ELF-1 (cell line): Measurements from ENCODE around the gene IKZF3.
A peak's percentile ranks its signal among the peaks of the same experiment; 100 is the strongest.
"Not testable (repeated sequence)": the region's sequence is repeated elsewhere in the genome, so short reads cannot be mapped to it uniquely, and the experiment has no call there.

ENCODE experiments used
- DNase-seq: peaks from one replicate; pipeline ENCODE4 v3.0.0-alpha.2; 2016; ENCODE audit warnings: low read depth, low spot score

Gene IKZF3

DNA sequence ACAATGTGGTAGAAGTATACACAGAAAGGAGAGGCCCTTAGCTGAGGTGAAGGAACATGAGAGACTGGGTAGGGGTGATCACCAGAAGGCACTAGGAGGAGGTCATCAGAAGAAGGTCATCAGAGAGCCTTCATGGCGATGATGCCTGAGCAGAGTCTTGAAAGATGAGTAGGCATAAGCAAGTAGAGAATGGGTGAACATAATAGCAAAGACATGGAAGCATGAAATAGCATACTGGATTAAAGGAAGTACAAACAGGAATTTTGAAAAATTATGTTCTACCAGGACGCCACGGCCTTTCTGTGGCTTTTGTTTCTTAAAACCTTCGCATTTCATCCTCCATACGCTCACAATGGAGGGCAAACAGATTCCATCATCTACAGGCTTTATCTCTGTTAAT is 2.9 kb downstream of the IKZF3 start:
- no peak for DNase-seq

DNA sequence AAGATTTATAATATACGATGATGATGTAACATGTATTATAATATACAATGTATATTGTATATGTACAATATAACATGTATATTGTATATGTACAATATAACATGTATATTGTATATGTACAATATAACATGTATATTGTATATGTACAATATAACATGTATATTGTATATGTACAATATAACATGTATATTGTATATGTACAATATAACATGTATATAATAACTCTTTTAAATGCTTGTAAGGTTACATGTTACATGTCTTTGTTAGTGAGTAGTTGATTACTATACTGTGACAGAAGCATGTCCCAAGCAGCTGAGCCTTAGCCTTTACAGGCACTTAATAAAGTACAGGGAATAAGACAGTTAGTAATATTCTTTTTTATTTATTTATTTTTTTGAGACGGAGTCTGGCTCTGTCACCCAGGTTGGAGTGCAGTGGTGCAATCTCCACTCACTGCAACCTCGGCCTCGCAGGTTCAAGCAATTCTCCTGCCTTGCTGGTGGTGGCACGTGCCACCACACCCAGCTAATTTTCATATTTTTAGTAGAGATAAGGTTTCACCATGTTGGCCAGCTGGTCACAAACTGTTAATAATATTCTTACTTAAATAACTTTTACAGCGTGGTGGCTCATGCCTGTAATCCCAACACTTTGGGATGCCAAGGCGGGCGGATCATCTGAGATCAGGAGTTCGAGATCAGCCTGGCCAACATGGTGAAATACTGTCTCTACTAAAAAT is 8.0 kb downstream of the IKZF3 start:
- not testable (repeated sequence) for DNase-seq

DNA sequence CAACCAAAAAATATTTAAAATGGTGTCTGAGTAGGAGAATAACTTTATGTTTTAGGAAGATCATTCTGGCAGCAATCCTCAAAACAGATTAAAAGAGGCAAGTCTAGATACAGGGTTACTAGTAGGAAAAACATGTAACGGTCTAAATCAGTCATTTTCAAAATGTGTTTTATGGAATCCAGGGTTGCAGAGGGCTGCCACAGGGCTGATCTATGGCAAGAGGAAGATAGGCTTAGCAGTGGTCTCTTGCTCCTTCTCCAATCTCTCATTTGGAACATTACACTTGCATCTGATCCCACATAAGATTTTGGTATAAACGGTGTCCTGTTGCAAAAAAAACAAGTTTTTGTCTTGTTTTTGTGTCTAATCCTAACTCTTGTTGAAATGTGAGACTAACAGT is 9.2 kb downstream of the IKZF3 start:
- no peak for DNase-seq

DNA sequence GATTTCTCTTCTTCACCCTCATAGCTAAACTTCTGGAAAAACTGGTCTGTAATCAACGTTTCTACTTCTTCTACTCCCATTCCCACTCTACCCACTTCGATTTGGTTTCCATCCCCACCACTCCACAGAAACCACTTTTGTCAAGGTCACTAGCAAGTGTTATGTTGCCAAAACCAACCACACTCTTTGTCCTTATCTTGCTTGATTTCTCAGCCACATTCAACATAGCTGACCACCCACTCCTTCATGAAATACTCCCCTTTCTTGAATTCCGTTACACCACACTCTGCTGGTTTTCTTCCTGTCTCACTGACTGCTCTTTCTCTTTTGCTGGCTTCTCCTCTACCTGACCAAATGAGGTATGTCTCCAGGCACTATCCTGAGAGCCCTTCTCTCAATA is 11.9 kb downstream of the IKZF3 start:
- DNase-seq: no peak

DNA sequence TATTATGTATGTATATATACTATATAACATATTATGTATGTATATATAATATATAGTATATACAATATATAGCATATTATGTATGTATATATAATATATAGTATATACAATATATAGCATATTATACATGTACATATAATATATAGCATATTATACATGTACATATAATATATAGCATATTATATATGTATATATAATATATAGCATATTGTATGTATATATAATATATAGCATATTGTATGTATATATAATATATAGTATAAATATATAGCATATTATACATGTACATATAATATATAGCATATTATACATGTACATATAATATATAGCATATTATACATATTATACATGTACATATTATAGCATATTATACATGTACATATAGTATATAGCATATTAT is 13.9 kb downstream of the IKZF3 start:
- DNase-seq: not testable (repeated sequence)

DNA sequence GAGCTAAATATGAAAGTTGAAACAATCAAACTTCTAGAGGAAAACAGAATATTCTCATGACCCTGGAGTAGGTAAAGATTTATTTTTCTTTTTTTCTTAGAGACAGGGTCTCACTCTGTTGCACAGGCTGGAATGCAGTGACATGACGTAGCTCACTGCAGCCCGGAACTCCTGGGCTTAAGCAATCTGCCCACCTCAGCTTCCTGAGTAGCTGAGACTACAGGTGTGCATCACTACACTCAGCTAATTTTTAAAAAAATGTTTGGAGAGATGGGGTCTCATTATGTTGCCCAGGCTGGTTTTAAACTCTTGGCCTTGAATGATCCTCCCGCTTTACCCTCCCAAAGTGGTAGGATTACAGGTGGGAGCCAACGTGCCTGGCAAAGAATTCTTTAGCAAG is 15.5 kb downstream of the IKZF3 start:
- no peak for DNase-seq

DNA sequence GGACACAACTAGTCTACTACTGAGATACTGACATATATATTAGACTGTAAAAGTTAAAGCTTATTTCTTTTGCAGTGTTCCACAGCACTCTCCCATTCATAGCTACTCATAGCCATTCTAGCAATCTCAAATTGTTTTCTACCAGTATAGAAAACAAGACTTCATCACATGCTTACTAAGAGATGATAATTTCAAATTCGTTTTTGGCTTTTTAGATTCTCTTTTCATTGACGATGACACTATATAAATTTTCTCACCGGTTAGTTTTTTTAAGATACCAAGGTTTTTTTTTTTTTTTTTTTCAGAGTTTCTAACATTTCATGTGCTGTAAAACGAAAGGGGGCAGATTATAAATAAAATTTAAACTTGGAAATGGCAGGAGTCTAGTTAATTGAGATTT is 17.9 kb downstream of the IKZF3 start:
- no peak for DNase-seq

DNA sequence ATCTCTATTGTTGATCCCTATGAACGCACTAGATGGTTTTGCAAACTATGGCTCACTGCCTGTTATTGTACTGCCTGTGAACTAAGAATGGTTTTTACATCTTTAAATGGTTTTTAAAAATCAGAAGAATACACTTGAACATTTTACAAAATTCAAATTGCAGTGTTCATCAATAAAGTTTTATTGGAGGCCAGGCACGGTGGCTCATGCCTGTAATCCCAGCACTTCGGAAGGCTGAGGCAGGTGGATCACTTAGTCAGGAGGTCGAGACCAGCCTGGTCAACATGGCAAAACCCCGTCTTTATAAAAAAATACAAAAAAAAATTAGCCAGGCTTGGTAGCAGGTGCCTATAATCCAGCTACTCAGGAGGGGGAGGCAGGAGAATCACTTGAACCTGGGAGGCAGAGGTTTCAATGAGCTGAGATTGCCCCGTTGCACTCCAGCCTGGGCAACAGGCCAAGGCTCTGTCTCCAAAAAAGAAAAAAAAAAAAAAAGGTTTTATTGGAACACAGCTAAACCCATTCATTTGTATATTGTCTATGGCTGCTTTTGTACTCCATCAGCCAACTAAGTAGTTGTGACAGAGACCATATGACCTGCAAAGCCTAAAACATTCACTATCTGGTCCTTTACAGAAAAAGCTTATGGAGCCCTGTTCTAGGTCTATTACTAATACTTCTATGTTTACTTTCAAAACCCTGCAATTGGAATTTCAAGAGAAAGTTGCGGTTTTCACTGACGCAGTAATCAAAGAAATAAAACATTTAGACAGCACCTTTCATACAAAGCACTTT is 18.9 kb downstream of the IKZF3 start:
- no peak for DNase-seq

DNA sequence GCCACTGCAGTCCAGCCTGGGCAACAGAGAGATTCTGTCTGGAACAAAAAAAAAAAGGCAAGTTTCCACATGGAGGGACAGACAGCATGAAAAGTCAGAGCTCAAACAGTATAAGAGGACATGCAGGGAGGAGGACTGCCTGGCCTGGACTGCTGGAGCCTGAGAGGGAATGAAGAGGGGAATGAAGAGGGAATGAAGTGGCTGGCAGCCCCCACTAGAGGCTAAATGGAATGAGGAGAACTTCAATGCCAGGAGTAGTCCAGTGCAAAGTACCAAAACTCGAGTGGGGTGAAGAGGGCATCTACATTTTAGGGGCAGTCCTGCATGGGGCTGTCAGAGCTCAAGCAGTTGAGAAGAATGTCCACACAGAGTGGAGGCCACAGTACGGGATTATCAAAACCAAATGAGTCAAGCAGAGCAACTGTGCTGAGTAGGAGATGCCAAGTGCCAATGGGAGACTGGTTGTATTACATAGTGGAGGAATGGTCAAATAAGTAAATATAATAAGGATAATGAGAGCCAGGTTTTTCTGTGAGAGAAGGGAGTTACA is 22.9 kb downstream of the IKZF3 start:
- no peak for DNase-seq

DNA sequence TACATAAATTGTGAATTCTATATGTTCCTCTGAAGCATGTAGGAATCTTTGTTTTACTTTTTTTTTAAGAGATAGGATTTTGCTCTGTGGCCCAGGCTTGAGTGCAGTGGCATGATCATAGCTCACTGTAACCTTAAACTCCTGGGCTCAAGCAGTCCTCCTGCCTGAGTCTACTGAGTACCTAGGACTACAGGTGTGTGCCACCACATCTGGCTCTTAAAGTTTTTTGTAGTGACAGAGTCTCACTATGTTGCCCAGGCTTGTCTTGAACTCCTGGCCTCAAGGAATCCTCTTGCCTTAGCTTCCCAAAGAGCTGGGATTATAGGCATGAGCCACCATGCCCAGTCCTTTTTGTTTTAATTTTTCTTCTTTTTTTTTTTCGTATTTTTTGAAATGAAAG is 25.3 kb downstream of the IKZF3 start:
- no peak for DNase-seq

DNA sequence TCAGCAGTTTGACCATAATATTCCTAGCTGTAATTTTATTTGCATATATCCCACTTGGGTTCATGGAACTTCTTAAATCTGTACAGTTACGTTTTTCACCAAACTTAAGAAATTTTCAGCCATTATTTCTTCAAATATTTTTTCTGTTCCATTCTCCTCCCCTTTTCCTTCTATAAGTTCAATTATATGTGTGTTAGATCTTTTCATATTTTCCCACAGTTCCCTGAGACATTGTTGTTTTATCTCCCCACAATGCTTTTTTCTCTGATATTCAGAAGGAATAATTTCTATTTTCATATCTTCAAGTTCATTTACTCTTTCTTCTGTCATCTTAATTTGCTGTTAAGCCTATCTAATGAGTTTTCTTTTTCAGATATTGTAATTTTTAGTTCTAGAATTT is 26.1 kb downstream of the IKZF3 start:
- DNase-seq: no peak

DNA sequence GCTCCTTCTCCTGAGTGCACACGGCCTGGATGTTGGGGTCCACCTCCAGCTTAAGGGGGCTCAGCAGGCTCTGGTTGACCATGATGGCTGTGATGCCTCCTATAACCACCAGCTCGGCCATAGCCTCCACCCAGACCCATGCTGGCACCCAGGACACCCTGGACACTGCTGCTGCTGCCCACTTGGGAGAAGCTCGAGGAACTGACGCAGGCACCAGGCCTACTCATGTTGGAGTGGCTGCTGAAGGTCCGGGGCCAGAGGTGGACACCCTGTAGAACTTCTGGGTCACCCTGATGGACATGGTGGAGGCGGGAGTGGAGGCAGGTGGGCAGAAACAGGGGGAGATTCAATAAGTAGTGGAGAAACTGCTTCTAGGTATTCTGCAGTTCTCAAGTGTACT is 28.0 kb downstream of the IKZF3 start:
- no peak for DNase-seq

DNA sequence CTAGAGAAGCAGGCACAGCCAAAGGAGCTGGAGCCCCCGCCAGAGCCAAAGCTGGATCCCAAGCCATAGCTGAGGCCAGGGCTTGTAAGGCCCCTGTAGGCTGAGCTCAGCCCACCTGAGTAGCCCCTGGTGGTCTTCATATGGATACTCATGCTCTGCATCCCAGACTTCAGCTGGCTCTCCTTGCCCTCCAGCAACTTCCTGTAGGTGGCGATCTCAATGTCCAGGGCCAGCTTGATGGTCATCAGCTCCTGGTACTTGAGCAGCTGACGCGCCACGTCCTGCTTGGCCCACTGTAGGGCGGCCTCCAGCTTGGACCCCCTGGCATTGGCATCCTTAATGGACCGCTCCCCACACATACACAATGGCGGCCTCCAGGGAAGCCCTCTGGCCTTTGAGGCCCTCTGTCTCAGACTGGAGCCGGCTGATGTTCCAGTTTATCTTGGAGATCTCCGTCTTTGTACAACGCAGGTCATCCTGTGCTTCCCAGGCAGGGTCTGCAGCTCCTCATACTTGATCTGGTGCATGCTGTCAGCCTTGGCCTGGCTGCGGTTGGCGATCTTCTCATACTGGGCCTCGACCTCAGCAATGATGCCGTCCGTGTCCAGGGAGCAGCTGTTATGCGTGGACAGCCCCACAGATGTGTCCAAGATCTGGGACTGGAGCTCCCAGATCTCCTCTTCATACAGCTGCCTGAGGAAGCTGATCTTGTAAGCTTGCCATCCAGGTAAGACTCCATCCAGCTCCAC is 28.9 kb downstream of the IKZF3 start:
- peak; percentile 14 for DNase-seq

DNA sequence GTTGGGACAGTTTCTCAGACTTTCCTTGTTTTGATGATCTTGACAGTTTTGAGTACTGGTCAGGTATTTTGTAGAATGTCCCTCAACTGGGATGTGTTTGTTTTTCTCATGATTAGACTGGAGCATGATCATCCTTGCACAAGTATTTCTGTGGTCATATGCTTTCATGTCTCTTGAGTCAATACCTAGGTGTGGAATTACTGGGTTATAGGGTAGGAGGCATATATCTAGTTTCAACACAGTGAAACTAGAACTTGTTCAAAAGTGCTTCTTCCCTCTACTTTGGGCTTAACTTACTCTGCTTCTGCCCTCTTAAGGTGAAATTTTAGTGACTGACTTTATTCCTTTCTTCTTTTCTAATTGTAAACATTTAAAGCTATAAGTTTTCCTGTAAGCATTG is 30.1 kb downstream of the IKZF3 start:
- no peak for DNase-seq

DNA sequence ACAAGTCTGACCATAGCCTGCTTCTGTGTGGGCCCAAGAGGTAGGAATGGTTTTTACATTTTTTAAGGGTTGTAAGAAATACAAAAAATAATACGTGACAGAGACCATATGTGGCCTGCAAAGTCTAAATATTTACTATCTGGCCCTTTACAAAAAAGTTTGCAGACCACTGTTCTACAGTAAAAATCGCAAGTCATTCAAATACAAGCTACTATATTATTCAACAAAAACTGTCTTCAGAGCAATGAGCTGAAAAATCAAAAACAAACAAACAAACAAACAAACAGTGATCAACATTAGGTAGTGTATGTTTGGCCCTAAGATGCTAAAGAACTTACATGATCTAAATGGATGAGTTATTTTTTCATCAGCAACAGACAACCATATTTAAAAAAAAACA is 32.5 kb downstream of the IKZF3 start:
- no peak for DNase-seq

DNA sequence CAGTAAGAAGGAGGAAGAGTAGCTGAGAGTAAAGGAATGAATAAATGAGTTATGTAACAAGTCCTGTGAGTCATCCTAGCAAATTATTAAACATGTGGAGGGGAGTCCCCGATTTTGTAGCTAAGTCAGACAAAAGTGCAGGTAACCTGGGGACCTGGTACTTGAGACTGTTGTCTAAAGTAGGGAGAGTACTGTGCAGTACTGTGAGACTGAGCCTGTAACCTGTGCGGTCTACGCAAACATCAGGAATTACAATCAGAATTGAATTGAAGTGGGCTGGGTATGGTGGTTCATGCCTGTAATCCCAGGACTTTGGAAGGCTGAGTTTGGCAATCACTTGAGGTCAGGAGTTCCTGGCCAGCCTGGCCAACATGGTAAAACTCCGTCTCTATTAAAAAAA is 35.7 kb downstream of the IKZF3 start:
- no peak for DNase-seq

DNA sequence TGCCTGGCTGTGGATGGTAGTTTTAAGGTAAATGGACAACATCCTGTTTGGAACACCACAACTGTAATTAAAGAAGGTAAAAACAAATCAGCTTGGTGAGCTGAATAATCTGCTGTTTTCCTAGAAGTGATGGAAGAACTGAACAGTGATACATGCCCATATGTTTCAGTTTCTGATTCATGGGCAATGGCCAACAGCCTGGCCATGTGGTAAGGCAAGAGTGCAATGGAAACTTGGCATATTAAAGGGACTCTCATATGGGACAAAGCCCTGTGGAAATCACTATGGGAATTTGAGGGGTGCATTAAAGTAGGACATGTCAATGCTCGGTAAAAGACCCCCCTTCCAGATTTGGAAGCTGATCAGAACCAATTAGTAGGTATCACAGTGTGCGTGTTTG is 37.8 kb downstream of the IKZF3 start:
- DNase-seq: no peak

DNA sequence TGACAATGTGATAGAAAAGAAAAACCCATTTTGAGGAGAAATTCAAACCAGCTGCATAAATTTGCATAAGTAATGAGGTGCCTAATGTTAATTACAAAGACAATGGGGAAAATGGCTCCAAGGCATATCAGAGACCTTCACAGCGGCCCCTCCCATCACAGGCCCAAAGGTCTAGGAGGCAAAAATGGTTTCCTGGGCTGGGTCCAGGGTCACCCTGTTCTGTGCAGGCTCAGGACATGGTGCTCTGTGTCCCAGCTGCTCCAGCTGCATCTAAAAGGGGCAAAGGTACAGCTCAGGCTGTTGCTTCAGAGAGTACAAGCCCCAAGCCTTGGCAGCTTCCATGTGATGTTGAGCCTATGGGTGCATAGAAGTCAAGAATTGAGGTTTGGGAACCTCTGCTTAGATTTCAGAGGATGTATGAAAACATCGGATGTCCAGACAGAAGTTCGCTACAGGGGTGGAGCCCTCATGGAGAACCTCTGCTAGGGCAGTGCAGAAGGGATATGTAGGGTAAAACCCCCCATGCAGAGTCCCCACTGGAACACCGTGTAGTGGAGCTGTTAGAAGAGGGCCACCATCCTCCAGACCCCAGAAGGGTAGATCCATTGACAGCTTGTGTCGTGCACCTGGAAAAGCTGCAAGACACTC is 40.6 kb downstream of the IKZF3 start:
- no peak for DNase-seq

DNA sequence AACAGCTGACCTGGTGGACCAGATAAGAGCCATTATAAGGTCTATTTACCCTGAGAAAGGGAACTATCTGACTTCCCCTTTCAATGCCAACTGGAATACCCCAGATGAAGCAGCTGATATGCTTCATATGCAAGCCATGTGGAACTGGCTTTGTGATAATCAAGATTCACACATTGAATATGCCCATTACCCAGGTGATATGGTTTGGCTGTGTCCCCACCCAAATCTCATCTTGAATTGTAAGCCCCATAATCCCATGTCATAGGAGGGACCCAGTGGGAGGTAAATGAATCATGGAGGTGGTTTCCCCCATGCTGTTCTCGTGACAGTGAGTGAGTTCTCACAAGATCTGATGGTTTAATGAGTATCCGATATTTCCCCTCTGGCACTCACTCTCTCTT is 42.1 kb downstream of the IKZF3 start:
- DNase-seq: no peak

DNA sequence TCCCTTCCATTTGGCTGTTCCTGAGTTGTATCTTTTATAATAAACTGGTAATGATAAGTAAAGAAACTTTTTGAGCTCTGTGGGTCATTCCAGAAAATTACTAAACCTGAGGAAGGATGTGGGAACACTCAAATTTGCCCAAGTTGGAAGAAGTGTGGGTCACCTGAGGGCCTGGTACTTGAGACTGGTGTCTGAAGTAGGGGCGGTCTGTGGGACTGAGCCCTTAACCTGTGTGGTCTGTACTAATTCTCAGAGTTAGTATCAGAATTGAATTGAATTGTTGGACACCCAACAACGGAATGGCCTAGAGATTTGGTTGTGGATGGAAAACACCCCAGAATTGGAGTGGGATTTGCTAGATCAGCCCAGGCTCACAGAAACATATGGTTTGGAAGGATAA is 43.1 kb downstream of the IKZF3 start:
- DNase-seq: no peak

DNA sequence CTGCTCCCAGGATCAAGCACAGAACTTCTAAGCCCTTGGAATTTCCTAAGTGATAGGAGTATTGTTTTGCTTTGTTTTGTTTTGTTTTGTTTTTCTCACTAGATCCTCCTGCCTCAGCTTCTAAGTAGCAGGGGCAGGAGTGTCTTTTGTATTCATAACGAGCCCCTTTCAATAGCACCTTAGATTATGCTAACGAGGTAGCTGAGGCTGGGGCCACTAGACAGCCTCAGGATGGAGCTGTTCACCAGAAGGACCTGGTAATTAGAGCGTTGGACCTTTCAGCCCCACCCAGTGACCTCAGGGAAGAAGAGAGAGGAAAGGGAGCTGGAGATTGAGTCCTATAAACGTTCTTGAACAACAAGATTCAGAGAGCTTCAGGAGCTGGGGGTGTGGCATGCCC is 43.6 kb downstream of the IKZF3 start:
- no peak for DNase-seq
